MM.1S (cell line): Measurements from ENCODE around the gene SNRK.

Experiments used
- EZH2 ChIP-seq: fragments of 300-600 bp; sonication (generic); optimal IDR thresholded peaks from 2 replicates; pipeline ENCODE3; 2017; ENCODE audit warnings: low read depth, mild to moderate bottlenecking, antibody characterized with exemption, low read length, mixed read lengths
- TF ChIP-seq, protein P1 (sequence below): fragments of 300-600 bp; sonication (generic); IDR thresholded peaks from 2 replicates; pipeline ENCODE4 v1.5.1; 2016; ENCODE audit warnings: antibody characterized with exemption, low read length, mixed read lengths

DNA sequence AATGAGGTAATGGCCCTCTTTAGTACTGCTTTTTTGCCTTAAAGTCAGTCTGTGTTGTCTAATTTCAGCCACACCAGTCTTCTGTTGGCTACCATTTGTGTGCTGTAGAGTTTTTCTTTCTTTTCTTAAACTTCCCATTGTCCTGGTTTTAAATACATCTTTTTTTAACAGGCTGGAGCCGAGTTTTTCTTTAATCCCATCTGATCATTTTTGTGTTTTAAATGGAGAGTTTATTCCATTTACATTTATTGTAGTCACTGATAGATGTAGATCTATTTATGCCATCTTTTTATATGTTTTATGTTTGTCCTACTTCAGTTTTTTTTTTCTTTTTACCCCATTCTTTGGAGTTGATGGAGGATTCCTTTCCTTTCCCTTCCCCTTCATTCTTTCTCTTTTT, 49.5 kb downstream of the SNRK start:
- TF ChIP-seq, protein P1, sequence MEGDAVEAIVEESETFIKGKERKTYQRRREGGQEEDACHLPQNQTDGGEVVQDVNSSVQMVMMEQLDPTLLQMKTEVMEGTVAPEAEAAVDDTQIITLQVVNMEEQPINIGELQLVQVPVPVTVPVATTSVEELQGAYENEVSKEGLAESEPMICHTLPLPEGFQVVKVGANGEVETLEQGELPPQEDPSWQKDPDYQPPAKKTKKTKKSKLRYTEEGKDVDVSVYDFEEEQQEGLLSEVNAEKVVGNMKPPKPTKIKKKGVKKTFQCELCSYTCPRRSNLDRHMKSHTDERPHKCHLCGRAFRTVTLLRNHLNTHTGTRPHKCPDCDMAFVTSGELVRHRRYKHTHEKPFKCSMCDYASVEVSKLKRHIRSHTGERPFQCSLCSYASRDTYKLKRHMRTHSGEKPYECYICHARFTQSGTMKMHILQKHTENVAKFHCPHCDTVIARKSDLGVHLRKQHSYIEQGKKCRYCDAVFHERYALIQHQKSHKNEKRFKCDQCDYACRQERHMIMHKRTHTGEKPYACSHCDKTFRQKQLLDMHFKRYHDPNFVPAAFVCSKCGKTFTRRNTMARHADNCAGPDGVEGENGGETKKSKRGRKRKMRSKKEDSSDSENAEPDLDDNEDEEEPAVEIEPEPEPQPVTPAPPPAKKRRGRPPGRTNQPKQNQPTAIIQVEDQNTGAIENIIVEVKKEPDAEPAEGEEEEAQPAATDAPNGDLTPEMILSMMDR = no peak
- no peak for TF ChIP-seq EZH2
